Transverse colon (tissue), 4 donors: ENCODE data around the gene CEP95. TPM values are rescaled to one million over a fixed set of nuclear protein-coding genes. Genes with fewer than 3 reads are reported as not detected.

ENCODE experiments used
- DNase-seq: peaks from one replicate; pipeline ENCODE4 v3.0.0-alpha.2; 2019
- H3K27ac ChIP-seq, 4 donors: fragments of 200-600 bp; sonication (generic); 2 replicates each; pipeline ENCODE4 v1.5.1; 2016 to 2018; ENCODE audit warnings: inconsistent platforms in 4 of 4
- H3K27me3 ChIP-seq: fragments of 200-600 bp; sonication (generic); 2 replicates; pipeline ENCODE4 v1.5.1; 2017; ENCODE audit warnings: inconsistent platforms
- H3K36me3 ChIP-seq, 4 donors: fragments of 200-600 bp; sonication (generic); 2 replicates each; pipeline ENCODE4 v1.5.1; 2017 to 2019; ENCODE audit warnings: inconsistent platforms in 4 of 4
- H3K4me1 ChIP-seq, 4 donors: fragments of 200-600 bp; sonication (generic); 2 replicates each; pipeline ENCODE4 v1.5.1; 2017 to 2020; ENCODE audit warnings: inconsistent platforms in 4 of 4
- H3K4me3 ChIP-seq, 4 donors: fragments of 200-600 bp; sonication (generic); 1 replicate in 1 of 4; 2 replicates in 3 of 4; pipeline versions ENCODE4 v1.5.1 to v1.6.1; 2017 to 2019; ENCODE audit warnings: inconsistent platforms in 4 of 4
- H3K9me3 ChIP-seq, 2 donors: fragments of 200-600 bp; sonication (generic); 2 replicates each; pipeline ENCODE4 v1.5.1; 2017 to 2019; ENCODE audit warnings: inconsistent platforms in 2 of 2
- EP300 ChIP-seq: sonication (generic); formaldehyde crosslinking; IDR thresholded peaks from one replicate; pipeline ENCODE4 v1.6.1; 2017; ENCODE audit warnings: antibody characterized with exemption, low read depth
- POLR2A ChIP-seq: fragments of 450-650 bp; IDR thresholded peaks from one replicate; pipeline ENCODE4 v1.6.1; 2016; ENCODE audit warnings: antibody characterized with exemption, mild to moderate bottlenecking, moderate library complexity
- POLR2AphosphoS5 ChIP-seq, 3 donors: sonication (generic); formaldehyde crosslinking; IDR thresholded peaks; one replicate each; pipeline ENCODE4 v1.6.1; 2016; ENCODE audit warnings: antibody characterized with exemption in 3 of 3
- WGBS, 2 donors: methylation state at CpG; one replicate each; pipeline ENCODE4 v1.1.5; 2018; ENCODE audit warnings: low coverage in 1 of 2; 5-methylcytosine and 5-hydroxymethylcytosine counted together
- in situ Hi-C, 4 donors: fragments of 200-750 bp; cut with MboI; loops; one replicate each; pipeline versions ENCODE4 v1.15.0 to v1.15.1; 2017; ENCODE audit warnings: low sequenced_read_pairs in 3 of 4, low pct_ligation_motif_present in 1 of 4, low pct_unique_long_range_greater_than_20kb in 1 of 4
- intact Hi-C: fragments of 100-400 bp; cut with DNase I; formaldehyde crosslinking; loops from one replicate; pipeline ENCODE4 v1.15.1; 2023; ENCODE audit warnings: low total_unique reads
- total RNA-seq, 4 donors: library from RNA; depleted of rRNA; stranded (reverse); fragments of >200 nt; gene quantifications; one replicate each; pipeline ENCODE4 v1.1.0, GENCODE V29; 2016
- TF ChIP-seq, protein P1 (sequence below), 5 experiments: fragments of 200-600 bp in 3 of 5; fragments of 450-650 bp in 2 of 5; sonication (generic) in 3 of 5; IDR thresholded peaks; 1 replicate in 2 of 5; 2 replicates in 3 of 5; pipeline ENCODE4 v1.5.1; 2016 to 2017; ENCODE audit warnings: antibody characterized with exemption in 5 of 5, inconsistent platforms in 3 of 5, mild to moderate bottlenecking in 2 of 5, moderate library complexity in 1 of 5

Gene CEP95
- total RNA-seq, 4 donors from 2014 or later, result 33.8 to 82.9 (median 46.1) TPM

GRCh38 chr17:64498308-64499203 lies 8.2 kb upstream of the CEP95 start:
- DNase-seq, result no peak
- Histone ChIP-seq H3K4me1 (peaks cover 22 to 89% (median 56%) of the 10 kb centered on the region in 4 donors), H3K27ac (peak overlapping the region; percentile 86 to 92 (median 91)), H3K4me3 (peak overlapping the region in 1 of 4 donors; percentile 0), H3K27me3 (no peaks in the 10 kb centered on the region), H3K36me3 (peaks cover 0 to 51% (median 27%) of the 10 kb centered on the region in 4 donors), H3K9me3 (no peaks in the 10 kb centered on the region)
- intact Hi-C loops (no loop called here), in situ Hi-C loops (loop anchor here in 1 of 4 donors (10.0 kb wide), 1 partner anchor 74 kb away; no protein-coding TSS in a partner anchor)
- 51 to 59% methylated on average over 5 to 7 of the region's 7 CpGs for WGBS, 2 donors
- TF ChIP-seq POLR2A (no peak), EP300 (no peak), POLR2AphosphoS5 (IDR thresholded peaks at IDR 0.05) (peak in 2 of 3 donors; percentile 4 to 29)

GRCh38 chr17:64499805-64500486 lies 6.8 kb upstream of the CEP95 start:
- no peak for DNase-seq
- Histone ChIP-seq H3K4me1 (peaks cover 28 to 90% (median 60%) of the 10 kb centered on the region in 4 donors), H3K9me3 (no peaks in the 10 kb centered on the region), H3K4me3 (no peak overlapping the region), H3K27me3 (no peaks in the 10 kb centered on the region), H3K27ac (peak overlapping the region in 2 of 4 donors; percentile 0 to 7), H3K36me3 (peaks cover 0 to 60% (median 33%) of the 10 kb centered on the region in 4 donors)
- in situ Hi-C loops, result loop anchor here in 1 of 4 donors (10.0 kb wide), 1 partner anchor 75 kb away; no protein-coding TSS in a partner anchor
- 83 to 87% methylated on average over 5 to 6 of the region's 6 CpGs for WGBS, 2 donors
- TF ChIP-seq POLR2A, result peak; percentile 16
- TF ChIP-seq POLR2AphosphoS5 (IDR thresholded peaks at IDR 0.05), result peak in 1 of 3 donors; percentile 60
- TF ChIP-seq, protein P1, sequence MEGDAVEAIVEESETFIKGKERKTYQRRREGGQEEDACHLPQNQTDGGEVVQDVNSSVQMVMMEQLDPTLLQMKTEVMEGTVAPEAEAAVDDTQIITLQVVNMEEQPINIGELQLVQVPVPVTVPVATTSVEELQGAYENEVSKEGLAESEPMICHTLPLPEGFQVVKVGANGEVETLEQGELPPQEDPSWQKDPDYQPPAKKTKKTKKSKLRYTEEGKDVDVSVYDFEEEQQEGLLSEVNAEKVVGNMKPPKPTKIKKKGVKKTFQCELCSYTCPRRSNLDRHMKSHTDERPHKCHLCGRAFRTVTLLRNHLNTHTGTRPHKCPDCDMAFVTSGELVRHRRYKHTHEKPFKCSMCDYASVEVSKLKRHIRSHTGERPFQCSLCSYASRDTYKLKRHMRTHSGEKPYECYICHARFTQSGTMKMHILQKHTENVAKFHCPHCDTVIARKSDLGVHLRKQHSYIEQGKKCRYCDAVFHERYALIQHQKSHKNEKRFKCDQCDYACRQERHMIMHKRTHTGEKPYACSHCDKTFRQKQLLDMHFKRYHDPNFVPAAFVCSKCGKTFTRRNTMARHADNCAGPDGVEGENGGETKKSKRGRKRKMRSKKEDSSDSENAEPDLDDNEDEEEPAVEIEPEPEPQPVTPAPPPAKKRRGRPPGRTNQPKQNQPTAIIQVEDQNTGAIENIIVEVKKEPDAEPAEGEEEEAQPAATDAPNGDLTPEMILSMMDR (IDR thresholded peaks at IDR 0.05), result no peak
- no peak for TF ChIP-seq EP300
- intact Hi-C loops, result no loop called here

DNA sequence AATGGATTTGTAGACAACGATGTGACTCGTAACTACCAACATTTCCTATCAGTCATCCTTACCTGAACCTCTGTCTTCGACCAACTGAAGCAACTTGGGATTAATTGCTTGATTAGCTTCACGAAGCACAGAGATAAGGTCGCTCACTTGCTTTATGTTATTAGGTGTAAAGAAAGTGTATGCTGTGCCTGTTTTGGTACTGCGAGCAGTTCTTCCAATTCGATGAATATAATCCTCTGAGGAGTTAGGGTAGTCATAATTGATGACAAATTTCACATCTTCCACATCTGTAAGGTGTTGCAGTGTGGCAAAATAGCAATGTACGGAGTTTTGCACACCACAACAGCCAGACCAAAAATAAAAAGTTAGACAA lies 6.3 kb upstream of the CEP95 start:
- DNase-seq, result no peak
- Histone ChIP-seq H3K36me3 (peaks cover 0 to 60% (median 33%) of the 10 kb centered on the region in 4 donors), H3K4me1 (peaks cover 23 to 85% (median 56%) of the 10 kb centered on the region in 4 donors), H3K9me3 (no peaks in the 10 kb centered on the region), H3K27me3 (no peaks in the 10 kb centered on the region), H3K4me3 (no peak overlapping the region), H3K27ac (peak overlapping the region in 1 of 4 donors; percentile 0)
- in situ Hi-C loops, result no loop called here
- intact Hi-C loops, result no loop called here
- TF ChIP-seq POLR2A (no peak), EP300 (no peak), POLR2AphosphoS5 (IDR thresholded peaks at IDR 0.05) (no peak)
- TF ChIP-seq, protein P1 (IDR thresholded peaks at IDR 0.05), result no peak
- WGBS, 2 donors, result 89 to 95% methylated on average over 7 to 8 of the region's 8 CpGs

GRCh38 chr17:64500862-64501765 lies 5.7 kb upstream of the CEP95 start:
- Histone ChIP-seq H3K36me3 (peaks cover 0 to 60% (median 33%) of the 10 kb centered on the region in 4 donors), H3K27me3 (no peaks in the 10 kb centered on the region), H3K4me1 (peaks cover 17 to 79% (median 49%) of the 10 kb centered on the region in 4 donors), H3K9me3 (no peaks in the 10 kb centered on the region), H3K27ac (peak overlapping the region in 1 of 4 donors; percentile 0), H3K4me3 (no peak overlapping the region)
- TF ChIP-seq, protein P1 (IDR thresholded peaks at IDR 0.05), result no peak
- TF ChIP-seq POLR2AphosphoS5 (IDR thresholded peaks at IDR 0.05), result peak in 1 of 3 donors; percentile 4
- intact Hi-C loops, result no loop called here
- WGBS, 2 donors, result 80 to 85% methylated on average over 4 to 11 of the region's 11 CpGs
- DNase-seq, result no peak
- in situ Hi-C loops, result no loop called here
